ENCODE data around the gene TRAP1.

The TRAP1 gene

DNA sequence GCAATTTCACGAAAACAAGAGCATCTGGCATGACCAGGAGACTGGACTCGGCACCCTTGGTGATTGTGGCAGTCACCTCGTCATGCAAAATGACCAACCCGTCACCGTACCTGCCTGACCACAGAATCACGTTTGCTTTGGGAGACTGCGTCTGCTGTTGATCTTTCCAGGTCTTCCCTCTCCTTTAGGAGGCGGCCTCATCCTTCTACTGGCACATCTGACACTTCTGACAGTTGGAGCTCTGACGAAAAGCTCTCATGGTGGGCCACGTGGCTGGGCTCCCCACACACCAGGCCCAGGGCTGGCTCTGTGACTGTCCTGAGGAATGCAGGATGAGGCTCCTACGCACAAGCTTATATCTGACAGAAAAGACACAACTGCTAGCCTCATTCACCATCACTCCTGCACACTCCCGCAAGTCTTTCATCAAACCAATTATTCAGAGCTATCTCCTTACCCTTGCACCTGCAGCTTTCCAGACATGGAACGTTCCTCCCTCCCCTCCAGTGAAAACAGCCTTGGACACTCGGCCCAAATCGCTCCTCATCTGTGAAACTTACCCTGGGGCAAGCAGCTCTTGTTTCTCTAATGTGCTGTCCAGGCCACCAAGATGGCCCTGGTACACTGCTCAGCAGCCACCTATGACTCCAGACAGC is 3.6 kb downstream of the TRAP1 start:
- peaks cover 24% of the 10 kb centered on the region for H3K36me3 ChIP-seq (ENCODE audit: control insufficient read depth, insufficient read depth, low read length)
- no peak overlapping the region for H3K4me3 ChIP-seq (ENCODE audit: low read depth, low read length)
- peaks cover 8% of the 10 kb centered on the region; the same call in 1 of the 2 replicates for H3K4me1 ChIP-seq (ENCODE audit: control insufficient read depth, insufficient read depth, low read length)
- no peak overlapping the region for H3K9ac ChIP-seq (ENCODE audit: low read depth, low read length)
- no peaks in the 10 kb centered on the region for H3K27me3 ChIP-seq (ENCODE audit: control insufficient read depth, insufficient read depth, low read length)
- H3K9me3 ChIP-seq (ENCODE audit: control insufficient read depth, insufficient read depth, low read length): no peaks in the 10 kb centered on the region
- H3K27ac ChIP-seq (ENCODE audit: low read depth, low read length): no peak overlapping the region

DNA sequence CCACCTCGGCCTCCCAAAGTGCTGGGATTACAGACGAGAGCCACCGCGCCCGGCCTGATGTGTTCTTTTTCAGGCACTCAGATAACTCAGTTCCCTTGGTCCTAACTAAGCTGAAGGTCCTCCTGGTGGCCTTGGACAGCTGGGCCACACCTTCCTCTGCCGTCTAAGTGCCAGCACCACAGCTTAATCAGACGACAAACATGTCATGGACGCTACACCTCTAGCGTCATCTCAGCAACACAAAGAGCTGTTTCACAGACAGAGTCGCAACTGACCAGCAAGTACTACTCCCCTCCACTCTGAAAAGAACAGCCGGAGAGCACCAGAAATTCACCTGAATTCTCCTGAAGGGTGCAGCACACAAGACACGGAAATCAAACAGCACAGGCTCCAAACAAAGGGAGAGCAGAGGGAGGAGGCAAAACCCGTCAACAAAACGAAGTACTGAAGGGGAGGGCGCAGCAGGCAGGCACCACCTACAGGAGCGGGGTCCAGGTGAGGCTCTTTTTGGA is 4.4 kb downstream of the TRAP1 start:
- Histone ChIP-seq H3K4me3 (ENCODE audit: low read depth, low read length) (no peak overlapping the region), H3K9ac (ENCODE audit: low read depth, low read length) (no peak overlapping the region), H3K36me3 (ENCODE audit: control insufficient read depth, insufficient read depth, low read length) (peaks cover 24% of the 10 kb centered on the region), H3K9me3 (ENCODE audit: control insufficient read depth, insufficient read depth, low read length) (no peaks in the 10 kb centered on the region), H3K4me1 (ENCODE audit: control insufficient read depth, insufficient read depth, low read length) (peaks cover 8% of the 10 kb centered on the region; the same call in 1 of the 2 replicates), H3K27ac (ENCODE audit: low read depth, low read length) (no peak overlapping the region), H3K27me3 (ENCODE audit: control insufficient read depth, insufficient read depth, low read length) (no peaks in the 10 kb centered on the region)

DNA sequence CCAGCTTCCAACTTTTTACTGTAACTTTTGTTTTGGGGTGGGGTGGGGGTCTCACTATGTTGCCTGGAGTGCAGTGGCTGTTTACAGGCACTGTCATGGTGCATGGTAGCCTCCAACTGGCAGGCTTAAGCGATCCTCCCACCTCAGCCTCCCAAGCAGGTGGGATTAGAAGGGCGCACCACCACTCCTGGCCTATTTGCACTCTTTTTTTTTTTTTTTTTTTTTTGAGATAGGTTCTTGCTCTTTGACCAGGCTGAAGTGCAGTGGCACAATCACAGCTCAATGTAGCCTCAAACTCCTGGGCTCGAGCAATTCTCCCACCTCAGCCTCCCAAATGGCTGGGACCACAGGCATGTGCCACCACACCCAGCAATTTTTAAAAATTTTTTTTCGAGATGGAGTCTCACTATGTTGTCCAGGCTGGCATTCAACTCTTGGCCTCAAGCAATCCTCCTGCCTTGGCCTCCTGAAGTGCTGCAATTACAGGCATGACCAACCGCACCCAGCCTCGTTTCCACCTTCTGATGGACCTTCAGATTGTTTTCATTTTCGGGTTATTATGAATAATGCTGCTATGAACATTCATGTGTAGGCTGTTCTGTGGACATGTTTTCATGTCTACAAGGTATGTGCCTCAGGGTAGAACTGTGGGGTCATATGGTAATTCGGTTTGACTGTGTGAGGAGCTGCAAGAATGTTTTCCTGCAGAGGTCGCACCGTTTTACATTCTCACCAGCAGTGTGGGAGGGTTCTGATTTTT is 10.9 kb downstream of the TRAP1 start:
- peaks cover 15% of the 10 kb centered on the region for H3K36me3 ChIP-seq (ENCODE audit: control insufficient read depth, insufficient read depth, low read length)

DNA sequence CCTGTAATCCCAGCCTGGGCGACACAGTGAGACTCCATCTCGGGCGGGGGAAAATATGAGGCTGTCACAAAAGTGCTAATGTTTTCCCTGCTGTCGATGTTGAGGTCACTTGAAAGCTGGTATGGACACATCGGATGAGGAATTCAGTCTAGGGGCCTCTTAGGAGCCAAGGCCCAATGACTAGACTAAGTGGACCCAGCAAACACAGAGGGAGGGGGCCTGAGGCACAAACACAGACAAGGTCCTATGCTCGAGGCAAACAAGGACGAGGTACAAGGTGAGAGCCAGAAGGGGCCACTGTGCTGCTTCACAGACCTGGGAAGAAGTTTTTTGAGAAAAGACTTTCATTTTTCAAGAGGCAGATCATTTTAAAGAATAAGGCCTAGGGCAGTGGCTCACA is 15.2 kb downstream of the TRAP1 start:
- no peaks in the 10 kb centered on the region for H3K27me3 ChIP-seq (ENCODE audit: control insufficient read depth, insufficient read depth, low read length)
- no peaks in the 10 kb centered on the region for H3K4me1 ChIP-seq (ENCODE audit: control insufficient read depth, insufficient read depth, low read length)
- no peak overlapping the region for H3K27ac ChIP-seq (ENCODE audit: low read depth, low read length)

More for the DNA sequence above, 10.9 kb downstream of the TRAP1 start:
- Histone ChIP-seq H3K4me3 (ENCODE audit: low read depth, low read length) (no peak overlapping the region), H3K9ac (ENCODE audit: low read depth, low read length) (no peak overlapping the region), H3K27ac (ENCODE audit: low read depth, low read length) (no peak overlapping the region), H3K9me3 (ENCODE audit: control insufficient read depth, insufficient read depth, low read length) (no peaks in the 10 kb centered on the region), H3K4me1 (ENCODE audit: control insufficient read depth, insufficient read depth, low read length) (no peaks in the 10 kb centered on the region), H3K27me3 (ENCODE audit: control insufficient read depth, insufficient read depth, low read length) (no peaks in the 10 kb centered on the region)

DNA sequence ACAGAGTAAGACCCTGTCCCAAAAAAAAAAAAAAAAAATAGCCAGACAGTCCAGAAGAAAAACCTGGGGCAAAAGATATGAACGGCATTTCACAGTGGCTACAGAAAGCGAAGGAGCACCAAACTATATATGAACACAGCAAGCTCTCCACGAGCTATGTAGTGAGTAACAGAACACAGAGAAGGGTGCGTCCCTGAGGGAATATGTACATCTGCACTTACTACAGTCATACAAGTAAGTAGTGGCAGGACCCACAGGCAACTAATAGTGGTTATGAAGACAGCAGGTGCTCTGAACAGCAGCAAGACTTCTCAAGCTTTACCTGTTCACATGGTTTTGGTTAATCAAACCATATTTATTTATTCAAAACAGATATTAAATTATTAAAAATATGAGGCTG is 15.8 kb downstream of the TRAP1 start:
- no peaks in the 10 kb centered on the region for H3K27me3 ChIP-seq (ENCODE audit: control insufficient read depth, insufficient read depth, low read length)
- no peaks in the 10 kb centered on the region for H3K9me3 ChIP-seq (ENCODE audit: control insufficient read depth, insufficient read depth, low read length)
- no peak overlapping the region for H3K4me3 ChIP-seq (ENCODE audit: low read depth, low read length)
- no peak overlapping the region for H3K27ac ChIP-seq (ENCODE audit: low read depth, low read length)
- H3K9ac ChIP-seq (ENCODE audit: low read depth, low read length): no peak overlapping the region
- peaks cover 8% of the 10 kb centered on the region for H3K36me3 ChIP-seq (ENCODE audit: control insufficient read depth, insufficient read depth, low read length)
- H3K4me1 ChIP-seq (ENCODE audit: control insufficient read depth, insufficient read depth, low read length): no peaks in the 10 kb centered on the region

More for the DNA sequence above, 15.2 kb downstream of the TRAP1 start:
- Histone ChIP-seq H3K4me3 (ENCODE audit: low read depth, low read length) (no peak overlapping the region), H3K9me3 (ENCODE audit: control insufficient read depth, insufficient read depth, low read length) (no peaks in the 10 kb centered on the region), H3K36me3 (ENCODE audit: control insufficient read depth, insufficient read depth, low read length) (peaks cover 12% of the 10 kb centered on the region), H3K9ac (ENCODE audit: low read depth, low read length) (no peak overlapping the region)

DNA sequence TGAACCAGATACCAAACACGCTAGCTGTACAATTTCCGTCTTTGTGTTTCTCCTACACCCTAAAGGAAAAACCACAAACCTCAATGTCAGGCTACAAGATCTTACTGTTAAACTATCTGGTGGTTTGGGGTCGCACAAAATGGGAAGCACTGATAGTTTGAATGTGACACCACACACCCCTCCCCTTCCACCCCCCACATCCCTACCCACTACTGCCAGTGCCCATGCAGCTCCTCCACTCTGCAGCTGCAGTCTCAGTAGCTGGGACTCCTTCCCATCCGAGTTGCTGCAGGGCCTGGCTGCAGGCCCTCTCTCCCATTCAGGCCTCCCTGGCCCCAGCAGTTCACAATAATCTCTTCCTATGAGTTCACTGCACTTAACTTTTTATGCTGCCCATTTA is 18.4 kb downstream of the TRAP1 start:
- H3K27me3 ChIP-seq (ENCODE audit: control insufficient read depth, insufficient read depth, low read length): no peaks in the 10 kb centered on the region
- H3K9ac ChIP-seq (ENCODE audit: low read depth, low read length): no peak overlapping the region
- H3K4me1 ChIP-seq (ENCODE audit: control insufficient read depth, insufficient read depth, low read length): no peaks in the 10 kb centered on the region
- no peak overlapping the region for H3K4me3 ChIP-seq (ENCODE audit: low read depth, low read length)
- no peak overlapping the region for H3K27ac ChIP-seq (ENCODE audit: low read depth, low read length)
- H3K36me3 ChIP-seq (ENCODE audit: control insufficient read depth, insufficient read depth, low read length): peaks cover 14% of the 10 kb centered on the region
- no peaks in the 10 kb centered on the region for H3K9me3 ChIP-seq (ENCODE audit: control insufficient read depth, insufficient read depth, low read length)

DNA sequence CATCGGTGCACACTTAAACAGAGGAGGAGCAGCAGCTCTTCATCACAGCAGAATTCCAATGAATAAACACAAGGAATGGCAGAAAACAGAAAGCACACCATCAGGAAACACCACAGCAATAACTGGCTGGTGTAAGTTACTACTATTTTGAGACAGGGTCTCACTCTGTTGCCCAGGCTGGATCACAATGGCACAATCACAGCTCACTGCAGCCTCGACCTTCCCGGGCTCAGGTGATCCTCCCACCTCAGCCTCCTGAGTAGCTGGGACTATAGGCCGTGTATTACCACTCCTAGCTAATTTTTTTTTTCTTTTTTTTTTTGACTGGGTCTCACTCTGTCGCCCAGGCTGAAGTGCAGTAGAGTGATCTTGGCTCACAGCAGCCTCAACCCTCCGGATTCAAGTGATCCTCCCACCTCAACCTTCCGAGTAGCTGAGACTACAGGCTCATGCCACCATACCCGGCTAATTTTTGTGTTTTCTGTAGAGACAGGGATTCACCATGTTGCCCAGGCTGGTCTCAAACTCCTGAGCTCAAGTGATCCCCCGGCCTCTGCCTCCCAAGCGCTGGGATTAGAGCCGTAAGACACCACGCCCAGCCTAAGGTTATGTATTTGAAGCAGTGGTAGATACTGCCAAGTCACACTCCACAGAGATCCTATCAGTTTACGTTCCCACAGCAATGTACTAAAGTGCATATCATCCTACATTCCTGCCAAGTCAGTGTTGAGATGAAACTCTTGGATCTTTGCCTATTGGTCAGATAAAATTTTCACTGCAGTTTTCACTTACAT is 20.7 kb downstream of the TRAP1 start:
- H3K27ac ChIP-seq (ENCODE audit: low read depth, low read length): no peak overlapping the region

DNA sequence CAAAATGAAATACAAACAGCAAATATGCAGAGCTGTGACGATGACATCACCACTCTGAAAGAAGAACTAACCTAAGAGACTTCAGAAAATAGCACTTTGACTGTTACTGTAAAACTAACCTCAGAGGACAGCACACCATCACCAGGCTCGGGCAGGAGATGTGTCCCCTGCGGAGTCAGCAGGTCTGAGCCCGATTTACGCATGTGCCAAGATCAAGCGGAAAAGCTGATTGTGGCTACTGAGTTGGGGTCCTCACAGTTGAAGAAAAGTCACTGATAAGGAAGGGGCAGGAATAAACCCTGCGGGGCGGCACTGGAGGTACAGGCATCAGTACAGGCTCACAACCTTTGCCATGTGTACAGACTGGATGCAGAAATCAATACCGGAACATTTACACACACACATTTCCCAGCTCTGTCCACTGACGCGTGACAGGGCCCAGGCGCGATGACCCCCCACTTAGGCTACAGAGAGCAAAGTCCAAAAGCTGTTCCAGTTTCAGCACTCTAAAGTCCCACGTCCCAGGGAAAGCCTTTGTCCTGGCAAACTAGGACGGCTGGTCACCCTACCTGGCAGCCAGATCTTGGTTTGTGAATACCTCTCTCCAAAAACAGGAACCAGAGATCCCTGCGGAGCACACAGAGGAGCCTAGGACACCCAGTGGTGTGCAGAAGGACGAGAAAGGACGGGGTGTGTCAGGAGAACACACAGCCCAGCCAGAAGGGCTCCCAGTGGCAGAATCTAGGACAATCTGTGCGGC is 21.5 kb downstream of the TRAP1 start:
- Histone ChIP-seq H3K4me3 (ENCODE audit: low read depth, low read length) (no peak overlapping the region), H3K36me3 (ENCODE audit: control insufficient read depth, insufficient read depth, low read length) (peaks cover 9% of the 10 kb centered on the region; the same call in 1 of the 2 replicates), H3K9me3 (ENCODE audit: control insufficient read depth, insufficient read depth, low read length) (no peaks in the 10 kb centered on the region), H3K27me3 (ENCODE audit: control insufficient read depth, insufficient read depth, low read length) (no peaks in the 10 kb centered on the region), H3K4me1 (ENCODE audit: control insufficient read depth, insufficient read depth, low read length) (no peaks in the 10 kb centered on the region; the same call in 1 of the 2 replicates), H3K27ac (ENCODE audit: low read depth, low read length) (no peak overlapping the region), H3K9ac (ENCODE audit: low read depth, low read length) (no peak overlapping the region)

More for the DNA sequence above, 20.7 kb downstream of the TRAP1 start:
- H3K4me1 ChIP-seq (ENCODE audit: control insufficient read depth, insufficient read depth, low read length): no peaks in the 10 kb centered on the region
- no peaks in the 10 kb centered on the region for H3K9me3 ChIP-seq (ENCODE audit: control insufficient read depth, insufficient read depth, low read length)
- H3K4me3 ChIP-seq (ENCODE audit: low read depth, low read length): no peak overlapping the region
- peaks cover 11% of the 10 kb centered on the region; the same call in 1 of the 2 replicates for H3K36me3 ChIP-seq (ENCODE audit: control insufficient read depth, insufficient read depth, low read length)
- H3K9ac ChIP-seq (ENCODE audit: low read depth, low read length): no peak overlapping the region
- no peaks in the 10 kb centered on the region for H3K27me3 ChIP-seq (ENCODE audit: control insufficient read depth, insufficient read depth, low read length)

DNA sequence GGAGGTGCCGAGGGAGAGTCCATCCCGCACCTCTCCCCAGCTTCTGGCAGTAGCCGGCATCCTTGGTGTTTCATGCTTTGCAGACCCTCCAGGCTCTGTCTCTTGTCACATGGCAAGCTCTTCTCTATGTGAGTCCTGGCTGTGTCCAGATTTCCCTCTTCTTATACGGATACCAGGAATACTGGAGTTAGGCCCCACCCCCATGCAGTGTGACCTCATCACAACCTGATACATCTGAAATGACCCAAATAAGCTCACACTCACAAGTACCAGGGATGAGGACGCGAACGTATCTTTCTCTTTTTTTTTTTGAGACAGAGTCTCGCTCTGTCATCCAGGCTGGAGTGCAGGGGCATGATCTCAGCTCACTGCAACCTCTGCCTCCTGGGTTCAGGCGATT is 23.3 kb downstream of the TRAP1 start:
- Histone ChIP-seq H3K4me1 (ENCODE audit: control insufficient read depth, insufficient read depth, low read length) (no peaks in the 10 kb centered on the region; the same call in 1 of the 2 replicates), H3K9ac (ENCODE audit: low read depth, low read length) (no peak overlapping the region), H3K36me3 (ENCODE audit: control insufficient read depth, insufficient read depth, low read length) (peaks cover 18% of the 10 kb centered on the region), H3K9me3 (ENCODE audit: control insufficient read depth, insufficient read depth, low read length) (no peaks in the 10 kb centered on the region), H3K27me3 (ENCODE audit: control insufficient read depth, insufficient read depth, low read length) (no peaks in the 10 kb centered on the region), H3K4me3 (ENCODE audit: low read depth, low read length) (no peak overlapping the region), H3K27ac (ENCODE audit: low read depth, low read length) (no peak overlapping the region)

DNA sequence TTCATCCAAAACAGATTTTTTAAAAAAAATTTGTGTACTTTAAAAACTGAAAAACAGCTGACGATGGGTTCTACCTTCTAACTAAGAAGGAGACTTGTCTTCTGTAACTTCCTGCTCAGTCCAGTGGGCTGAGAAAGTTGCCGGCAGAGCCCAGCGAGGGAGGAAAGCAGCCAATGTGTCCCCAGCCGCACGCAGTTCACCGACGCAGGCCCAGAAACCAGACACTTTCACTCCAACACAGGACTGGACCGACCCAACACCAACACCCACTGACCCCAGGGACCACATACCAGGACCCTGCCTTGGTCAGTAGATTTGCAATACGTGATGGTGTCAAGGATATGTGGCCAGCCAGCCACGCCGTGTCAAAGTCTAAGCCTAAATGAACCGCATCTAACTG is 25.6 kb downstream of the TRAP1 start:
- H3K4me1 ChIP-seq (ENCODE audit: control insufficient read depth, insufficient read depth, low read length): no peaks in the 10 kb centered on the region; the same call in 1 of the 2 replicates
- no peak overlapping the region for H3K27ac ChIP-seq (ENCODE audit: low read depth, low read length)
- H3K9ac ChIP-seq (ENCODE audit: low read depth, low read length): no peak overlapping the region
- no peak overlapping the region for H3K4me3 ChIP-seq (ENCODE audit: low read depth, low read length)
- H3K9me3 ChIP-seq (ENCODE audit: control insufficient read depth, insufficient read depth, low read length): no peaks in the 10 kb centered on the region
- H3K27me3 ChIP-seq (ENCODE audit: control insufficient read depth, insufficient read depth, low read length): no peaks in the 10 kb centered on the region
- peaks cover 41% of the 10 kb centered on the region for H3K36me3 ChIP-seq (ENCODE audit: control insufficient read depth, insufficient read depth, low read length)
